GM15510 (cell line): Measurements from ENCODE around the gene CCNYL1.

Experiments used
- POLR2A ChIP-seq: IDR thresholded peaks from 3 replicates; pipeline ENCODE4 v1.6.1; 2011; ENCODE audit warnings: borderline replicate concordance; ENCODE audit not compliant: insufficient read length; ENCODE audit errors: extremely low read depth

The CCNYL1 gene

GRCh38 chr2:207790898-207791297, 79.5 kb downstream of the CCNYL1 start:
- TF ChIP-seq POLR2A = no peak

DNA sequence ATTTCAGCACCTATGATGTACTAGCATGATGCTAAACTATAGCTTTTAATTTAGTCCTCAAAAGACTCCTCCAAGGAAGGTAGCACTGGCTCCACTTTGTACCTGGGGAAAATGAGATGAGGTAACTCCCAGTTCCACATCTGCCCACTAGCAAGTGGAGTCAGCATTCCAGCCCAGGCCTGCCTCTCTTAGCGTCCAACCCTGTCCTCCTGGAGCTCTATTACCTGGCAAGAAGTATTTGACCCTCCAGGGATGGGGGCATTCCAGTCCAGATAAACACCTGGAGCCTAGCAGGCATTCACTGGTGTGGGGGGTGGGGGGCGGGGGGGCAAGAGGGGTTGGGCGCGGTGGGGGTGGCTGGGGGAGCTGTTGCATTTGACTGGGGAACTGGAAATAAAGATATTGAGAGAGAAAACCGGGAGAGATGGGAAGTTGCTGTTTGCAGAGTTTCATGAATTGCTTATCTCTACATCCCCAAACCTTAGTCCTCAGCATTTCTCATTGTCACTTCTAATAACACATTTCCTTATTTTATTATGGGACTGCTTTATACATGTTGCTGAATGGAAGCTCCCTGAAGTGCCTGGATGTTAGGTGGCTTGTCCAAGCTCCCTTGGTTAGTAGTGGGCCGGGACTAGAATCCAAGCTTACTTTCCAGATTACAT, 80.3 kb downstream of the CCNYL1 start:
- TF ChIP-seq POLR2A = no peak

GRCh38 chr2:207792244-207792785, 80.9 kb downstream of the CCNYL1 start:
- TF ChIP-seq POLR2A = no peak

GRCh38 chr2:207796585-207797350, 85.3 kb downstream of the CCNYL1 start:
- no peak for TF ChIP-seq POLR2A

DNA sequence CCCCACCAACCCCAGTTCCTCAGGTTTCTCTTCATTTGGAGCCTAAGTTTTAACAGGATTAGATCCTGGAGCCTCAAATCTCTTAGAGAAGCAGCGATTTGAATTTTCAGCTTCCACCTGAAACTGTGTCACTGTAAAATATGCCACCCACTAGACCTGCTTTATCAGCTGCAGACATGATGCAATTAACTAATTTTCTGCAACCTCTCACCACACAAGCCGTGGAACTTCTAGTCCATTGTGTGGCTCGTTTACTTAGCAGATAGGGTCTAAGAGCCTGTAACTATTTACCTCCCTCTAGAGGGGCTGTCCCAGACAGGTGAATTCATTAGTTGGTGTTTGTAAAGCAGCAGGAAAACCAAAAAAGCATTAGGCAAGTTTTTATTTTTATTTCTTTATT, 89.8 kb downstream of the CCNYL1 start:
- TF ChIP-seq POLR2A = no peak

- TF ChIP-seq POLR2A = no peak
Observed at GRCh38 chr2:207802650-207803049, 91.2 kb downstream of the CCNYL1 start.
